Measurements from ENCODE around the gene IZUMO1.
A peak's percentile ranks its signal among the peaks of the same experiment; 100 is the strongest.
"Not testable (repeated sequence)": the region's sequence is repeated elsewhere in the genome, so short reads cannot be mapped to it uniquely, and the experiment has no call there.

Gene IZUMO1

DNA sequence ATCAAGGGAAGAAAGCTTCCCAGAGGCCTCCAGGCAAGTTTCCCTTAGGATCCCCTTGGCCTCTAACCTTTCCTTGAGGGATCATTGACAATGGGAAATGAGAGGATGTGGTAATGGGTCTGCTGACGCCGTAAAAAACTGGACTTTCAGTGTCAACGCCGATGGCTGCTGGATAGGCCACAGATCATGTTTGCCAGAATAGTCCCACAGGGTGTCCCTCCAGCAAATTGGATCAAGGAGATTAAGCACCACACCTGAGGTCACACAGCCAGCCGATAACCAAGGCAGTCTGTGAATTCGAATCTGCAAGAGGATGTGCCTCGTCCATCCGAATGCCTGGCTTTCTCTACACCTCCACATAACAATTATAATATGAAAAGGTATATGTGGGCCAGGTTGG lies 46.6 kb upstream of the IZUMO1 start:
- peaks cover 4% of the 10 kb centered on the region for H3K4me1 ChIP-seq (ENCODE audit: low read depth, poor library complexity, severe bottlenecking)
- no peak overlapping the region for H2AFZ ChIP-seq (ENCODE audit: low read depth)
- no peaks in the 10 kb centered on the region for H4K20me1 ChIP-seq (ENCODE audit: insufficient read depth)
- TF ChIP-seq, protein P1, sequence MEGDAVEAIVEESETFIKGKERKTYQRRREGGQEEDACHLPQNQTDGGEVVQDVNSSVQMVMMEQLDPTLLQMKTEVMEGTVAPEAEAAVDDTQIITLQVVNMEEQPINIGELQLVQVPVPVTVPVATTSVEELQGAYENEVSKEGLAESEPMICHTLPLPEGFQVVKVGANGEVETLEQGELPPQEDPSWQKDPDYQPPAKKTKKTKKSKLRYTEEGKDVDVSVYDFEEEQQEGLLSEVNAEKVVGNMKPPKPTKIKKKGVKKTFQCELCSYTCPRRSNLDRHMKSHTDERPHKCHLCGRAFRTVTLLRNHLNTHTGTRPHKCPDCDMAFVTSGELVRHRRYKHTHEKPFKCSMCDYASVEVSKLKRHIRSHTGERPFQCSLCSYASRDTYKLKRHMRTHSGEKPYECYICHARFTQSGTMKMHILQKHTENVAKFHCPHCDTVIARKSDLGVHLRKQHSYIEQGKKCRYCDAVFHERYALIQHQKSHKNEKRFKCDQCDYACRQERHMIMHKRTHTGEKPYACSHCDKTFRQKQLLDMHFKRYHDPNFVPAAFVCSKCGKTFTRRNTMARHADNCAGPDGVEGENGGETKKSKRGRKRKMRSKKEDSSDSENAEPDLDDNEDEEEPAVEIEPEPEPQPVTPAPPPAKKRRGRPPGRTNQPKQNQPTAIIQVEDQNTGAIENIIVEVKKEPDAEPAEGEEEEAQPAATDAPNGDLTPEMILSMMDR (conservative IDR thresholded peaks at IDR 0.05; ENCODE audit: low read depth, low read length) = no peak
- H3K79me2 ChIP-seq (ENCODE audit: insufficient read depth, low read depth) = no peaks in the 10 kb centered on the region
- H3K27me3 ChIP-seq (ENCODE audit: insufficient read depth, low read depth) = no peaks in the 10 kb centered on the region
- H3K36me3 ChIP-seq (ENCODE audit: insufficient read depth) = no peaks in the 10 kb centered on the region
- H3K4me2 ChIP-seq = no peak overlapping the region
- H3K27ac ChIP-seq = no peak overlapping the region
- no peak overlapping the region for H3K9ac ChIP-seq
- H3K4me3 ChIP-seq (IDR thresholded peaks at IDR 0.05; ENCODE audit: insufficient read depth, low read depth, low read length) = no peak overlapping the region

DNA sequence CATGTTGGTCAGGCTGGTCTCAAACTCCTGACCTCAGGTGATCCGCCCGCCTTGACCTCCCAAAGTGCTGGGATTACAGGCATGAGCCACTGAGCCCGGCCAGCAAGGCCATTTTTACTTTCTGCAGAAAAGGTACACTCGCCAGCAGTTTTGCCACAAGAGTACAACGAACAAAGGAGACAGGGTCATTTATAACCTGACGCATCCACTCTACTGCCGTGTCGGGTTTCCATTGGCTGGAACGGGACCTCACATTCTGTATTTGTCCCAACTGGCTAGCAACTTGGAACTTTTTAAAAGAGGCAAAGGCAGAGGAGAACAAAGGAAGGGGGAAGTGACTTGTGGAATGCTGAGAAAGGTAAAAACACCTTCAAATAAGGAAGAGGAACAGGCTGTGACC lies 40.6 kb upstream of the IZUMO1 start:
- H3K4me1 ChIP-seq (ENCODE audit: low read depth, poor library complexity, severe bottlenecking); H3K27ac ChIP-seq; H3K9ac ChIP-seq; H3K4me3 ChIP-seq (IDR thresholded peaks at IDR 0.05; ENCODE audit: insufficient read depth, low read depth, low read length); H4K20me1 ChIP-seq (ENCODE audit: insufficient read depth); H3K79me2 ChIP-seq (ENCODE audit: insufficient read depth, low read depth); H2AFZ ChIP-seq (ENCODE audit: low read depth); H3K36me3 ChIP-seq (ENCODE audit: insufficient read depth); H3K4me2 ChIP-seq: not testable (repeated sequence)
- H3K27me3 ChIP-seq (ENCODE audit: insufficient read depth, low read depth) = peaks cover 18% of the 10 kb centered on the region; the same call in 1 of the 2 replicates

DNA sequence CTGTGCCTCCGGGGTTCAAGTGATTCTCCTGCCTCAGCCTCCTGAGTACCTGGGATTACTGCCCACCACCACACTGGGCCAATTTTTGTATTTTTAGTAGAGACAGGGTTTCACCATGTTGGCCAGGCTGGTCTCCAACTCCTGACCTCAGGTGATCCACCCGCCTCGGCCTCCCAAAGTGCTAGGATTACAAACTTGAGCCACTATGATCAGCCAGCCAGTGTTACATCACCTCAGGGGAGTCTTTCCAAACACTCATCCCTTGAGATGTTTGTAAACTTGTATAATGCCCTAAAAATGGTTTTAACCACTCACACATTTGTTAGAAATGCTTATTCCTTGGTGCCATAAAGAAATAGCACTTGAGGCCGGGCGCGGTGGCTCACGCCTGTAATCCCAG lies 39.7 kb upstream of the IZUMO1 start:
- H3K4me1 ChIP-seq (ENCODE audit: low read depth, poor library complexity, severe bottlenecking); H3K9ac ChIP-seq; H3K27ac ChIP-seq; H3K36me3 ChIP-seq (ENCODE audit: insufficient read depth); H3K4me2 ChIP-seq; H3K4me3 ChIP-seq (IDR thresholded peaks at IDR 0.05; ENCODE audit: insufficient read depth, low read depth, low read length); H4K20me1 ChIP-seq (ENCODE audit: insufficient read depth); H2AFZ ChIP-seq (ENCODE audit: low read depth); H3K79me2 ChIP-seq (ENCODE audit: insufficient read depth, low read depth): not testable (repeated sequence)
- H3K27me3 ChIP-seq (ENCODE audit: insufficient read depth, low read depth) = peaks cover 23% of the 10 kb centered on the region

DNA sequence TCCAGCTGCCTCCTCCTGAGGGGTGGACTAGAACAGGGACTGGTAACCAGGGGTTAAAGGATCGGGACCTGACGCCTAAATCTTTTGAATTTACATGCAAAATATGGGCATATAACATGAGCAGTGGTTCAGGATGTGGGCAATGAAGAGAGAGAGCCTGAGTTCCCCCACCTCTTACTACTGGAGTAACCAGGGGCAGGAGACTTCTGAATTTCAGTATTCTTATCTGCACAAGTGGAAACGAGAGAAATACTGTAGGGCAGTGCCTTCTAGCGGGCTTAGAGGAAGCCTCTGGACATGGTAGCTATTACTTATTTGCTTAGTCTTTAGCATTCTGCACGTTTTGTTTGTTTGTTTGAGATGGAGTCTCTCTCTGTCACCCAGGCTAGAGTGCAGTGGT lies 37.8 kb upstream of the IZUMO1 start:
- Histone ChIP-seq H3K4me3 (IDR thresholded peaks at IDR 0.05; ENCODE audit: insufficient read depth, low read depth, low read length) (no peak overlapping the region), H3K4me1 (ENCODE audit: low read depth, poor library complexity, severe bottlenecking) (peaks cover 10% of the 10 kb centered on the region), H3K27ac (no peak overlapping the region), H4K20me1 (ENCODE audit: insufficient read depth) (no peaks in the 10 kb centered on the region), H3K79me2 (ENCODE audit: insufficient read depth, low read depth) (no peaks in the 10 kb centered on the region), H3K27me3 (ENCODE audit: insufficient read depth, low read depth) (peaks cover 24% of the 10 kb centered on the region), H3K36me3 (ENCODE audit: insufficient read depth) (no peaks in the 10 kb centered on the region), H3K4me2 (no peak overlapping the region), H3K9ac (no peak overlapping the region), H2AFZ (ENCODE audit: low read depth) (no peak overlapping the region)
- TF ChIP-seq, protein P1 (conservative IDR thresholded peaks at IDR 0.05; ENCODE audit: low read depth, low read length) = no peak

DNA sequence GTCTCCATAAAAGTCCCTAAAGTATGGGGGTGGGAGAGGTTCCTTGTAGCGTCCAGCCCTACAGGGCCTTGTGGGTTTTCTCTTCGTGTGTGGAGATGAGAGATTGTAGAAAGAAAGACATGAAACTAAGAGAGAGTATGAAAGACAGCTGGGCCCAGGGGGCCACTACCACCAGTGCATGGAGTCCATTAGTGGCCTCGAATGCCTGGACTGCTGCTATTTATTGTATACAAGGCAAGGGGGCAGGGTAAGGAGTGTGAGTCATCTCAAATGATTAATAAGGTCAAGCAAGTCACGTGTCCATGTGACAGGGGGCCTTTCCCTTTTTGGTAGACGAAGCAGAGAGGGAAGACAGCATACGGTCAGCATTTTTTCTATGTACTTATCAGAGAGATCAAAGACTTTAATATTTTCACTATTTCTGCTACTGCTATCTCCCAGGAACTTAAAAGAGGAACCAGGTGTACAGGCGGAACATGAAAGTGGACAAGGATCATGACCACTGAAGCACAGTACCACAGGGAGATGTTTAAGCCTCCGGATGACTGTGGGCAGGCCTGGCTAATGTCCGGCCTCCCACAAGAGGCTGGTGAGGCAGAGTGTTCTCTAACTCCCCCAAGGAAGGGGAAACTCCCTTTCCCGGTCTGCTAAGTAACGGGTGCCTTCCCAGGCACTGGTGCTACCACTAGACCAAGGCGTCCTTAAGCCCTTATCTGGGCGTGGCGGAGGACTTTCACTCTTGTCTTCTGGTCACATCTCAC lies 34.1 kb upstream of the IZUMO1 start:
- peak overlapping the region; percentile 25; the same call in 1 of the 2 replicates for H3K4me2 ChIP-seq
- no peaks in the 10 kb centered on the region for H3K79me2 ChIP-seq (ENCODE audit: insufficient read depth, low read depth)
- H3K36me3 ChIP-seq (ENCODE audit: insufficient read depth) = no peaks in the 10 kb centered on the region
- no peaks in the 10 kb centered on the region for H4K20me1 ChIP-seq (ENCODE audit: insufficient read depth)
- H3K27me3 ChIP-seq (ENCODE audit: insufficient read depth, low read depth) = peaks cover 51% of the 10 kb centered on the region
- H3K4me1 ChIP-seq (ENCODE audit: low read depth, poor library complexity, severe bottlenecking) = peaks cover 6% of the 10 kb centered on the region
- H3K9ac ChIP-seq = no peak overlapping the region
- no peak overlapping the region for H2AFZ ChIP-seq (ENCODE audit: low read depth)
- H3K4me3 ChIP-seq (IDR thresholded peaks at IDR 0.05; ENCODE audit: insufficient read depth, low read depth, low read length) = no peak overlapping the region
- TF ChIP-seq, protein P1 (conservative IDR thresholded peaks at IDR 0.05; ENCODE audit: low read depth, low read length) = no peak
- H3K27ac ChIP-seq = no peak overlapping the region

Data from KMS-11 (cell line).